NT2/D1 (cell line): ENCODE data around the gene VSTM2B.

ENCODE experiments used
- DNase-seq: peaks from one replicate; pipeline ENCODE4 v3.0.0-alpha.2; 2011; ENCODE audit warnings: low read depth, low spot score
- H3K27me3 ChIP-seq: 2 replicates; pipeline ENCODE4 v1.6.0; 2011; ENCODE audit warnings: mild to moderate bottlenecking; ENCODE audit not compliant: insufficient read length, insufficient read depth
- H3K36me3 ChIP-seq: 2 replicates; pipeline ENCODE4 v1.6.1; 2011; ENCODE audit warnings: mild to moderate bottlenecking, low read length, mixed read lengths; ENCODE audit not compliant: insufficient read depth, insufficient read length
- H3K4me1 ChIP-seq: 2 replicates; pipeline ENCODE4 v1.5.1; 2011; ENCODE audit not compliant: insufficient read depth, insufficient read length
- H3K4me3 ChIP-seq: 2 replicates; pipeline ENCODE4 v1.5.1; 2011; ENCODE audit warnings: low read depth; ENCODE audit not compliant: insufficient read length
- H3K9ac ChIP-seq: 2 replicates; pipeline ENCODE4 v1.6.0; 2011; ENCODE audit warnings: low read depth; ENCODE audit not compliant: insufficient read length
- H3K9me3 ChIP-seq: 2 replicates; pipeline ENCODE4 v1.5.1; 2011; ENCODE audit warnings: mild to moderate bottlenecking, low read length; ENCODE audit not compliant: insufficient read depth
- SUZ12 ChIP-seq: IDR thresholded peaks from 2 replicates; pipeline ENCODE4 v1.6.1; 2011; ENCODE audit not compliant: insufficient read length, insufficient read depth; ENCODE audit errors: extremely low read depth
- YY1 ChIP-seq: IDR thresholded peaks from 2 replicates; pipeline ENCODE4 v1.6.1; 2011; ENCODE audit not compliant: insufficient read length, insufficient read depth
- ZNF274 ChIP-seq: IDR thresholded peaks from 2 replicates; pipeline ENCODE4 v1.6.1; 2011; ENCODE audit warnings: mild to moderate bottlenecking, low read depth, low read length

VSTM2B gene

GRCh38 chr19:29510701-29511265 is 15.0 kb upstream of the VSTM2B start:
- Histone ChIP-seq H3K4me3 (no peak overlapping the region), H3K36me3 (no peaks in the 10 kb centered on the region), H3K27me3 (peaks cover 45% of the 10 kb centered on the region), H3K9ac (no peak overlapping the region), H3K4me1 (peaks cover 7% of the 10 kb centered on the region), H3K9me3 (no peaks in the 10 kb centered on the region)
- DNase-seq, result no peak
- TF ChIP-seq SUZ12 (no peak), YY1 (no peak), ZNF274 (no peak)

- no peaks in the 10 kb centered on the region for H3K36me3 ChIP-seq
- no peaks in the 10 kb centered on the region for H3K9me3 ChIP-seq
- no peak for TF ChIP-seq YY1
- TF ChIP-seq ZNF274, result no peak
- no peak for TF ChIP-seq SUZ12
- no peak overlapping the region for H3K9ac ChIP-seq
- peaks cover 7% of the 10 kb centered on the region for H3K4me1 ChIP-seq
- no peak for DNase-seq
- H3K27me3 ChIP-seq, result peaks cover 45% of the 10 kb centered on the region
- no peak overlapping the region for H3K4me3 ChIP-seq
These were observed 14.0 kb upstream of the VSTM2B start for GRCh38 chr19:29511768-29512167.

- no peak for DNase-seq
- no peaks in the 10 kb centered on the region for H3K36me3 ChIP-seq
- TF ChIP-seq ZNF274 (no peak), YY1 (no peak), SUZ12 (no peak)
- H3K4me3 ChIP-seq, result no peak overlapping the region
- H3K27me3 ChIP-seq, result peaks cover 45% of the 10 kb centered on the region
- no peak overlapping the region for H3K9ac ChIP-seq
- H3K4me1 ChIP-seq, result peaks cover 3% of the 10 kb centered on the region
- no peaks in the 10 kb centered on the region for H3K9me3 ChIP-seq
These were observed 13.0 kb upstream of the VSTM2B start for GRCh38 chr19:29512748-29513147.

- Histone ChIP-seq H3K36me3 (no peaks in the 10 kb centered on the region), H3K9ac (no peak overlapping the region), H3K4me3 (no peak overlapping the region), H3K9me3 (no peaks in the 10 kb centered on the region), H3K4me1 (peaks cover 3% of the 10 kb centered on the region), H3K27me3 (peaks cover 49% of the 10 kb centered on the region)
- TF ChIP-seq YY1, result no peak
- no peak for TF ChIP-seq ZNF274
- DNase-seq, result no peak
These were observed 11.1 kb upstream of the VSTM2B start for GRCh38 chr19:29514525-29515232.

GRCh38 chr19:29515233-29515619 is 10.6 kb upstream of the VSTM2B start:
- no peak overlapping the region for H3K9ac ChIP-seq

GRCh38 chr19:29515706-29516357 is 10.0 kb upstream of the VSTM2B start:
- Histone ChIP-seq H3K36me3 (no peaks in the 10 kb centered on the region), H3K27me3 (peaks cover 50% of the 10 kb centered on the region), H3K4me3 (no peak overlapping the region), H3K9ac (no peak overlapping the region), H3K9me3 (no peaks in the 10 kb centered on the region), H3K4me1 (no peaks in the 10 kb centered on the region)
- TF ChIP-seq SUZ12 (no peak), ZNF274 (no peak), YY1 (no peak)
- DNase-seq, result no peak

More at GRCh38 chr19:29515233-29515619, 10.6 kb upstream of the VSTM2B start:
- Histone ChIP-seq H3K4me3 (no peak overlapping the region), H3K36me3 (no peaks in the 10 kb centered on the region), H3K4me1 (peaks cover 3% of the 10 kb centered on the region), H3K9me3 (no peaks in the 10 kb centered on the region), H3K27me3 (peaks cover 50% of the 10 kb centered on the region)
- no peak for TF ChIP-seq SUZ12
- no peak for DNase-seq

- Histone ChIP-seq H3K27me3 (peaks cover 48% of the 10 kb centered on the region), H3K36me3 (no peaks in the 10 kb centered on the region), H3K9ac (no peak overlapping the region), H3K4me3 (no peak overlapping the region), H3K4me1 (no peaks in the 10 kb centered on the region), H3K9me3 (no peaks in the 10 kb centered on the region)
- TF ChIP-seq ZNF274, result no peak
- no peak for TF ChIP-seq YY1
- TF ChIP-seq SUZ12, result no peak
- DNase-seq, result no peak
These were observed 9.5 kb upstream of the VSTM2B start for GRCh38 chr19:29516358-29516725.
